ENCODE results near the gene PHF23.

PHF23 gene

GRCh38 chr17:7263801-7264078 lies 24.5 kb upstream of the PHF23 start:
- H3K36me3 ChIP-seq (ENCODE audit: control insufficient read depth, low read depth, low read length) = peaks cover 9% of the 10 kb centered on the region
- no peaks in the 10 kb centered on the region for H3K9me3 ChIP-seq (ENCODE audit: control insufficient read depth, low read depth, low read length)
- peak overlapping the region; percentile 93 for H3K4me3 ChIP-seq (ENCODE audit: low read length)
- H3K4me1 ChIP-seq (ENCODE audit: control insufficient read depth, low read depth, low read length) = peaks cover 3% of the 10 kb centered on the region
- peaks cover 38% of the 10 kb centered on the region for H3K27me3 ChIP-seq (ENCODE audit: control insufficient read depth, insufficient read depth, low read length)
- peak overlapping the region; percentile 40 for H3K9ac ChIP-seq (ENCODE audit: low read length)
- peak overlapping the region; percentile 68 for H3K27ac ChIP-seq (ENCODE audit: low read length)

- H3K27ac ChIP-seq (ENCODE audit: low read length) = peak overlapping the region; percentile 70
- peak overlapping the region; percentile 93 for H3K4me3 ChIP-seq (ENCODE audit: low read length)
- peaks cover 13% of the 10 kb centered on the region for H3K36me3 ChIP-seq (ENCODE audit: control insufficient read depth, low read depth, low read length)
- peak overlapping the region; percentile 95 for H3K9ac ChIP-seq (ENCODE audit: low read length)
- H3K9me3 ChIP-seq (ENCODE audit: control insufficient read depth, low read depth, low read length) = no peaks in the 10 kb centered on the region
- H3K27me3 ChIP-seq (ENCODE audit: control insufficient read depth, insufficient read depth, low read length) = peaks cover 38% of the 10 kb centered on the region
- H3K4me1 ChIP-seq (ENCODE audit: control insufficient read depth, low read depth, low read length) = peaks cover 3% of the 10 kb centered on the region
Observed at GRCh38 chr17:7262935-7263800, 23.9 kb upstream of the PHF23 start.

DNA sequence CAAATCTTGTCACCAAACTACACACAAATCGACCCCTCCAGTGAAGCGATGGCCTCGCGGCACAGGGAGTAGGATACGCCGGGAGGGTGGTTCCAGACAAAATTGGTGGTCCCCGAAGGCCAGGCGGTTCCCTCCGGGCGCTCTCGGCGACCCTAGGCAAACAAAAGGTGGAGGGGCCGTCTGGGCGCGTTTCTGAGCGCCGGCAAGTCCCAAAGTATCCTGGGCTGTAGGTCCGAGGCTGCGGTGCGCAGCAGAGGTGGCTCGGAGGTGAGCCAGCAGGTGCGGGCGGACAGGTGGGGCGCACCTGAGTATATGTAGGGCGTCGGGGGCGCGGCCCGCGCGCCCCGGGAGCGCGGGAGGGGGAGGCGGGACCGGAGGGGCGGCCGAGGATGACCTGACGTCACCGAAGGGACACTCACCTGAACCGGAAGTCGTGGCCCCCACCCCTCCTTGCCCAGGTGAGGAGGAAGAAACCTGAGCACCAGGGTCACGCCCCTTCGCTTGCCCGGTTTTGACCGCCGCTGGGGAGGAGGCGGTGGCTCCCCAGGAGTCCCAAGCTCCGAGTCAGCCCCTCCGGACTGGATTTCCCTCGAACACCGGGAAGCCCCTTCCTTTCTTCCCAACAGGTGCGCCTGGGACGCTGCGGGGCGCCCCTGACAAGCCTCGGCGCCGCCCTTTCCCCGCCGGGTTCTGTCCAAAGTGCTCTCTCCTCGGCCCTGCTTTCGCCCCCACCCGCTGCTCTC lies 23.1 kb upstream of the PHF23 start, which contains the start of gene CLDN7:
Gene CLDN7, minus strand, starts transcription at position 287 of the 743 bp plus-strand sequence. CDS start 435 bp downstream, outside the sequence.
- H3K4me3 ChIP-seq (ENCODE audit: low read length) = peak within 1 kb of the TSS; percentile 93

GRCh38 chr17:7261379-7262191 lies 22.3 kb upstream of the PHF23 start:
- Histone ChIP-seq H3K4me3 (ENCODE audit: low read length) (peak overlapping the region; percentile 93), H3K4me1 (ENCODE audit: control insufficient read depth, low read depth, low read length) (peaks cover 3% of the 10 kb centered on the region), H3K9ac (ENCODE audit: low read length) (peak overlapping the region; percentile 95), H3K27ac (ENCODE audit: low read length) (peak overlapping the region; percentile 75), H3K9me3 (ENCODE audit: control insufficient read depth, low read depth, low read length) (no peaks in the 10 kb centered on the region), H3K27me3 (ENCODE audit: control insufficient read depth, insufficient read depth, low read length) (peaks cover 38% of the 10 kb centered on the region), H3K36me3 (ENCODE audit: control insufficient read depth, low read depth, low read length) (peaks cover 17% of the 10 kb centered on the region)

More for the DNA sequence above, 23.1 kb upstream of the PHF23 start, which contains the start of gene CLDN7:
- H3K27me3 ChIP-seq (ENCODE audit: control insufficient read depth, insufficient read depth, low read length) = peaks cover 38% of the 10 kb centered on the region
- H3K27ac ChIP-seq (ENCODE audit: low read length) = peak within 1 kb of the TSS; percentile 75
- peaks cover 3% of the 10 kb centered on the region for H3K4me1 ChIP-seq (ENCODE audit: control insufficient read depth, low read depth, low read length)
- H3K9ac ChIP-seq (ENCODE audit: low read length) = peak within 1 kb of the TSS; percentile 95
- no peaks in the 10 kb centered on the region for H3K9me3 ChIP-seq (ENCODE audit: control insufficient read depth, low read depth, low read length)
- H3K36me3 ChIP-seq (ENCODE audit: control insufficient read depth, low read depth, low read length) = peaks cover 13% of the 10 kb centered on the region

GRCh38 chr17:7260651-7261378 lies 21.6 kb upstream of the PHF23 start:
- Histone ChIP-seq H3K9ac (ENCODE audit: low read length) (peak overlapping the region; percentile 95), H3K9me3 (ENCODE audit: control insufficient read depth, low read depth, low read length) (no peaks in the 10 kb centered on the region), H3K4me1 (ENCODE audit: control insufficient read depth, low read depth, low read length) (peaks cover 3% of the 10 kb centered on the region), H3K4me3 (ENCODE audit: low read length) (peak overlapping the region; percentile 93), H3K36me3 (ENCODE audit: control insufficient read depth, low read depth, low read length) (peaks cover 17% of the 10 kb centered on the region), H3K27ac (ENCODE audit: low read length) (peak overlapping the region; percentile 71), H3K27me3 (ENCODE audit: control insufficient read depth, insufficient read depth, low read length) (peaks cover 38% of the 10 kb centered on the region)

DNA sequence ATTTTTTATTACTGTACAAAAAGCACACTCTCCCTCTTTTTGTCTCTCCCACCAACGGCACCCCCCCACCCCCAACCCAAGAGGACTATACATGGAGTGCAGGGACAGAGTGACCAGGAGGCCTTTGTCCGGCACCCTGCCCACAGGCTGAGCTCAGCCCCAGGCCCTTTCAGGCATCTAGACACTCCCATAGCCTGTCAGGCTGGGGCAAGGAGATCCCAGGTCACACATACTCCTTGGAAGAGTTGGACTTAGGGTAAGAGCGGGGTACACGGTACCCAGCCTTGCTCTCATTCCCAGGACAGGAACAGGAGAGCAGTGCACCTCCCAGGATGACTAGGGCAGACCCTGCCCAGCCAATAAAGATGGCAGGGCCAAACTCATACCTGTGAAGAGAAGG lies 20.9 kb upstream of the PHF23 start:
- H3K9me3 ChIP-seq (ENCODE audit: control insufficient read depth, low read depth, low read length) = no peaks in the 10 kb centered on the region
- no peak overlapping the region for H3K9ac ChIP-seq (ENCODE audit: low read length)
- H3K36me3 ChIP-seq (ENCODE audit: control insufficient read depth, low read depth, low read length) = peaks cover 17% of the 10 kb centered on the region
- peak overlapping the region; percentile 93 for H3K4me3 ChIP-seq (ENCODE audit: low read length)
- H3K27me3 ChIP-seq (ENCODE audit: control insufficient read depth, insufficient read depth, low read length) = peaks cover 38% of the 10 kb centered on the region
- H3K4me1 ChIP-seq (ENCODE audit: control insufficient read depth, low read depth, low read length) = peaks cover 3% of the 10 kb centered on the region
- H3K27ac ChIP-seq (ENCODE audit: low read length) = no peak overlapping the region

GRCh38 chr17:7259555-7259889 lies 20.3 kb upstream of the PHF23 start:
- Histone ChIP-seq H3K9me3 (ENCODE audit: control insufficient read depth, low read depth, low read length) (no peaks in the 10 kb centered on the region), H3K4me3 (ENCODE audit: low read length) (no peak overlapping the region), H3K27ac (ENCODE audit: low read length) (no peak overlapping the region), H3K9ac (ENCODE audit: low read length) (no peak overlapping the region), H3K36me3 (ENCODE audit: control insufficient read depth, low read depth, low read length) (peaks cover 23% of the 10 kb centered on the region), H3K4me1 (ENCODE audit: control insufficient read depth, low read depth, low read length) (peaks cover 3% of the 10 kb centered on the region), H3K27me3 (ENCODE audit: control insufficient read depth, insufficient read depth, low read length) (peaks cover 38% of the 10 kb centered on the region)

DNA sequence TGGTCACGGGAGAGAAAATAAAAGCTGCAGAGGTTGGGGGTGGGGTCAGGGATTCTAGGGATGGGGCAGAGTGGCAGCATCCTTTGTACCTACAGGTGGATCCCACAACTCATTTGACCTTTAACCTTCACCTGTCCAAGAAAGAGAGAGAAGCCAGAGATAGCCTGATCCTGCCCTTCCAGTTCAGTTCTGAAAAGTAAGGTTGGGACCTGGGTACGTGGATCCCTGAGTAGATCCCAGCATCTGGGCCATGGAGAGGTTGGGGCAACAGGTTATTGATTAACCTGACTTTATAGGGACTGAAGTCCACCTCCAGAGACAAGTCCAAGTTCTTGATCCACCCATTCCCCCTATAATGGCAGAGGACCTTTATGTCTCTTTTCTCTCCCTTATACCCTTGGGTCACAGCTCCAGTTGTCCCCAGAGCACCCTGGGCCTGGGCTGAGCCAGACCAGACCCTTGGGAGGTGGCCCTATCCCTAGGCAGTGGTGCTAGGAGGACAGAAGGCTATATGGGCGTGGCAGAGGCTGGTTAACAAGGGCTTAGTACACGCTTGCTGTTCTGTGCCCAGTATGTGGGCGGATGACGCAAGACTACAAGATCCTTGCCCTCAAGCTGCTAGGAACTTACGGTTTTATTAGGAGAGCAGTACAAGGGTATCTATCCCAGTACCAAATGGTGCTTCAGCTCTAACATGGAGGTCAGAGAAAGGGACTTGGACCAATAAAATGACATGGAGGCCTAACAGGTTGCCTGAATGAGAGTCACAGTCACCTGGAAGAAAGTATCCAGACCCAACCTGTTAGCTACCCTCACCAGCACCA lies 19.7 kb upstream of the PHF23 start:
- H3K27ac ChIP-seq (ENCODE audit: low read length) = no peak overlapping the region
- H3K9me3 ChIP-seq (ENCODE audit: control insufficient read depth, low read depth, low read length) = no peaks in the 10 kb centered on the region
- no peaks in the 10 kb centered on the region for H3K4me1 ChIP-seq (ENCODE audit: control insufficient read depth, low read depth, low read length)
- H3K36me3 ChIP-seq (ENCODE audit: control insufficient read depth, low read depth, low read length) = peaks cover 29% of the 10 kb centered on the region
- no peak overlapping the region for H3K4me3 ChIP-seq (ENCODE audit: low read length)
- H3K9ac ChIP-seq (ENCODE audit: low read length) = no peak overlapping the region
- peaks cover 38% of the 10 kb centered on the region for H3K27me3 ChIP-seq (ENCODE audit: control insufficient read depth, insufficient read depth, low read length)

DNA sequence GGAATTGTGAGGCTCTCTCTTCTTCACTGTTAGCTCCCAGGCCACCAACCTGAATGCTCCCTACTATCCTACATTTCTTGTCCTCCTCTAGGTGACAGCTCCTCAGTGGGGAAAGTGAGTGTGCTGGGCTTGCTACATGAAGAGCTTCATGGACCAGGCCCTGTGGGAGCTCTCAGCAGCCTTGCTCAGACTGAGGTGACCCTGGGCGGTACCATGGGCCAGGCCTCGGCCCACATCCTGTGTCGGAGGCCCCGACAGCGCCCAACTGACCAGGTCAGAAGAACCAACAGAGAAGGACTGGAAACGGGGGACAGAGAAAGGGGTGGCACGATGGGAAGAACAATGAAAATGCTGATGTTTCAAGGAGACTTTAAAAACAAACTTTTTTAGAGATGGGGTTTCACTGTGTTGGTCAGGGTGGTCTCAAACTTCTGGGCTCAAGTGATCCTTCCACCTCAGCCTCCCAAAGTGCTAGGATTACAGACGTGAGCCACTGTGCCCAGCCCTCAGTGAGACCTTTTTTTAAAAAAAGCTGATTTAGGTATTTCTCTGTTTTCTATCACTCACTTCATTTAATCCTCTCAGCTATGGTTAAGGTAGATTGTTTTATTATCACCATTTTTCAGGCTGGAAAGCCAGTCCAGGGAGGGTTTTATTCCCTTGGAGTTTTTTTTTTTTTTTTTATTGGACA lies 17.7 kb upstream of the PHF23 start:
- Histone ChIP-seq H3K9ac (ENCODE audit: low read length) (no peak overlapping the region), H3K36me3 (ENCODE audit: control insufficient read depth, low read depth, low read length) (peaks cover 29% of the 10 kb centered on the region), H3K4me3 (ENCODE audit: low read length) (no peak overlapping the region), H3K9me3 (ENCODE audit: control insufficient read depth, low read depth, low read length) (no peaks in the 10 kb centered on the region), H3K27me3 (ENCODE audit: control insufficient read depth, insufficient read depth, low read length) (peaks cover 17% of the 10 kb centered on the region), H3K27ac (ENCODE audit: low read length) (no peak overlapping the region), H3K4me1 (ENCODE audit: control insufficient read depth, low read depth, low read length) (peaks cover 5% of the 10 kb centered on the region)

- Histone ChIP-seq H3K27me3 (ENCODE audit: control insufficient read depth, insufficient read depth, low read length) (no peaks in the 10 kb centered on the region), H3K27ac (ENCODE audit: low read length) (no peak overlapping the region), H3K4me1 (ENCODE audit: control insufficient read depth, low read depth, low read length) (peaks cover 12% of the 10 kb centered on the region), H3K4me3 (ENCODE audit: low read length) (no peak overlapping the region), H3K9me3 (ENCODE audit: control insufficient read depth, low read depth, low read length) (no peaks in the 10 kb centered on the region), H3K36me3 (ENCODE audit: control insufficient read depth, low read depth, low read length) (peaks cover 28% of the 10 kb centered on the region), H3K9ac (ENCODE audit: low read length) (no peak overlapping the region)
Observed at GRCh38 chr17:7254511-7254910, 15.3 kb upstream of the PHF23 start.
